Kidney (tissue), 14 donors: ENCODE measurements around the gene VPS18. TPM values are rescaled to one million over a fixed set of nuclear protein-coding genes. Genes with fewer than 3 reads are reported as not detected.

ENCODE experiments used
- DNase-seq, 5 donors: peaks; one replicate each; pipeline ENCODE4 v3.0.0-alpha.2; 2013 to 2020
- FAIRE-seq: peaks from 2 replicates; lab custom pipeline; 2012; peaks lifted over from hg19 to GRCh38; lab: Jason Lieb, UNC
- H3K27ac ChIP-seq, 2 donors: one replicate each; pipeline ENCODE4 v1.7.0; 2013; ENCODE audit warnings: low read depth in 2 of 2, low read length in 2 of 2, inconsistent platforms in 1 of 2
- H3K27me3 ChIP-seq: one replicate; pipeline ENCODE4 v1.7.1; 2013; ENCODE audit warnings: low read length, inconsistent platforms; ENCODE audit not compliant: control insufficient read depth, insufficient read depth
- H3K36me3 ChIP-seq, 3 donors: one replicate each; pipeline versions ENCODE4 v1.7.0 to v1.7.1; 2013; ENCODE audit warnings: low read length in 3 of 3, control low read depth in 1 of 3, inconsistent platforms in 1 of 3; ENCODE audit not compliant: insufficient read depth in 3 of 3, control insufficient read depth in 2 of 3
- H3K4me1 ChIP-seq, 3 donors: one replicate each; pipeline versions ENCODE4 v1.7.0 to v1.7.1; 2013; ENCODE audit warnings: low read length in 3 of 3, inconsistent platforms in 1 of 3, low read depth in 1 of 3; ENCODE audit not compliant: control insufficient read depth in 2 of 3, insufficient read depth in 2 of 3
- H3K4me3 ChIP-seq, 3 donors: one replicate each; pipeline versions ENCODE4 v1.7.0 to v1.8.1; 2013; ENCODE audit warnings: low read length in 3 of 3, control low read depth in 1 of 3, inconsistent platforms in 1 of 3
- H3K9ac ChIP-seq, 3 donors: one replicate each; pipeline versions ENCODE4 v1.7.0 to v1.7.1; 2013; ENCODE audit warnings: low read length in 3 of 3, control low read depth in 1 of 3, inconsistent platforms in 1 of 3
- H3K9me3 ChIP-seq, 3 donors: one replicate each; pipeline versions ENCODE4 v1.7.0 to v1.7.1; 2013; ENCODE audit warnings: low read length in 3 of 3, control low read depth in 1 of 3, inconsistent platforms in 1 of 3; ENCODE audit not compliant: control insufficient read depth in 2 of 3, insufficient read depth in 1 of 3
- CTCF ChIP-seq: IDR thresholded peaks from 3 replicates; pipeline ENCODE4 v1.5.1; 2012; ENCODE audit warnings: mild to moderate bottlenecking, moderate library complexity, borderline replicate concordance; ENCODE audit not compliant: insufficient read depth; ENCODE audit errors: extremely low read depth
- intact Hi-C: fragments of 100-400 bp; cut with DNase I; formaldehyde crosslinking; loops from one replicate; pipeline ENCODE4 v1.11.1; 2022
- polyA plus RNA-seq: library from polyadenylated mRNA; stranded (reverse); fragments of 350-450 nt; fragmentation: Illumina TruSeq; extraction: RNeasy Lipid Tissue Mini Kit (QIAGEN cat#74804); gene quantifications from one replicate; pipeline ENCODE4 v1.2.3, GENCODE V29; 2014; ENCODE audit warnings: low read depth, low replicate concordance; ENCODE audit not compliant: insufficient read depth
- total RNA-seq: library from RNA; stranded (reverse); fragmentation: NEBNext Ultra II Directional; extraction: Animal tissue kit (Norgen Biotek cat#: 25700); gene quantifications from one replicate; pipeline ENCODE4 v1.2.1, GENCODE V29; 2021
- donor health status: control.
- donor health status: control.
- donor health status: control.
- donor health status: control.
- donor health status: control.
- donor health status: DM: yes; HTN: yes; CAD: no.
- donor health status: Normal renal cell carcinoma (clear cell type).

Gene VPS18
- total and polyA plus RNA-seq, 2 donors from 2014 or later, result 21.9 to 28.1 TPM

GRCh38 chr15:40923551-40923950 is 29.3 kb downstream of the VPS18 start:
- intact Hi-C loops, result no loop called here
- Histone ChIP-seq H3K9ac (no peak overlapping the region), H3K9me3 (no peaks in the 10 kb centered on the region), H3K36me3 (no peaks in the 10 kb centered on the region), H3K4me1 (peaks cover 0 to 13% (median 2%) of the 10 kb centered on the region in 3 donors), H3K4me3 (no peak overlapping the region), H3K27ac (no peak overlapping the region), H3K27me3 (peaks cover 13% of the 10 kb centered on the region)
- DNase-seq (no peak), FAIRE-seq (no peak)
- TF ChIP-seq CTCF, result no peak

GRCh38 chr15:40925495-40925862 is 31.2 kb downstream of the VPS18 start:
- FAIRE-seq (no peak), DNase-seq (peak in 1 of 5 donors; percentile 48)
- Histone ChIP-seq H3K9ac (no peak overlapping the region), H3K9me3 (no peaks in the 10 kb centered on the region), H3K27ac (no peak overlapping the region), H3K36me3 (no peaks in the 10 kb centered on the region), H3K27me3 (peaks cover 15% of the 10 kb centered on the region), H3K4me1 (peaks cover 2 to 28% (median 4%) of the 10 kb centered on the region in 3 donors), H3K4me3 (no peak overlapping the region)
- TF ChIP-seq CTCF, result no peak
- intact Hi-C loops, result no loop called here

GRCh38 chr15:40925863-40926658 is 31.8 kb downstream of the VPS18 start:
- Histone ChIP-seq H3K27ac (no peak overlapping the region), H3K4me1 (peaks cover 2 to 34% (median 4%) of the 10 kb centered on the region in 3 donors), H3K36me3 (no peaks in the 10 kb centered on the region), H3K27me3 (peaks cover 15% of the 10 kb centered on the region), H3K9ac (no peak overlapping the region), H3K9me3 (no peaks in the 10 kb centered on the region), H3K4me3 (no peak overlapping the region)
- TF ChIP-seq CTCF, result no peak
- FAIRE-seq (no peak), DNase-seq (peak in 3 of 5 donors; percentile 53 to 75 (median 64))
- intact Hi-C loops, result no loop called here
